Natural killer cell (primary cell): ENCODE data around the gene CFD. TPM values are rescaled to one million over a fixed set of nuclear protein-coding genes. Genes with fewer than 3 reads are reported as not detected.

Experiments used
- ATAC-seq, 3 donors: fragments of 150-1000 bp in 2 of 3; fragments of 200-7000 bp in 1 of 3; cut with Tn5 transposase; 1 replicate in 1 of 3; 2 replicates in 2 of 3; pipeline ENCODE4 v1.10.0; 2021; ENCODE audit warnings: mild to moderate bottlenecking in 2 of 3, moderate library complexity in 2 of 3
- DNase-seq, 2 donors: peaks; one replicate each; pipeline versions ENCODE4 v3.0.0 to v3.0.0-alpha.2; 2013 to 2021; ENCODE audit warnings: mixed read lengths in 1 of 2
- H3K27ac ChIP-seq: one replicate; pipeline ENCODE4 v1.5.1; 2013; ENCODE audit warnings: mild to moderate bottlenecking, low read length
- H3K27me3 ChIP-seq: one replicate; pipeline ENCODE4 v1.6.1; 2013; ENCODE audit warnings: low read length; ENCODE audit not compliant: control insufficient read depth, insufficient read depth
- H3K36me3 ChIP-seq: one replicate; pipeline ENCODE4 v1.6.1; 2013; ENCODE audit warnings: low read length; ENCODE audit not compliant: control insufficient read depth, insufficient read depth
- H3K4me1 ChIP-seq: one replicate; pipeline ENCODE4 v1.6.1; 2013; ENCODE audit warnings: low read length; ENCODE audit not compliant: control insufficient read depth, insufficient read depth
- H3K4me3 ChIP-seq: one replicate; pipeline ENCODE4 v1.5.1; 2013; ENCODE audit warnings: low read length
- H3K9me3 ChIP-seq: one replicate; pipeline ENCODE4 v1.6.1; 2013; ENCODE audit warnings: low read length; ENCODE audit not compliant: control insufficient read depth, insufficient read depth
- H3K27ac Mint-ChIP-seq, 2 donors: one replicate each; pipeline ENCODE4 v1.8.0; 2022; ENCODE audit warnings: mild to moderate bottlenecking in 2 of 2, mixed read lengths in 2 of 2, moderate library complexity in 1 of 2
- H3K27me3 Mint-ChIP-seq, 2 donors: one replicate each; pipeline ENCODE4 v1.8.0; 2022; ENCODE audit warnings: low read depth in 2 of 2, mixed read lengths in 2 of 2
- H3K36me3 Mint-ChIP-seq: one replicate; pipeline ENCODE4 v1.8.0; 2022; ENCODE audit warnings: mixed read lengths
- H3K4me1 Mint-ChIP-seq, 2 donors: one replicate each; pipeline ENCODE4 v1.8.0; 2022; ENCODE audit warnings: mixed read lengths in 2 of 2
- H3K4me3 Mint-ChIP-seq: one replicate; pipeline ENCODE4 v1.8.0; 2022; ENCODE audit warnings: mild to moderate bottlenecking, moderate library complexity, mixed read lengths
- H3K9me3 Mint-ChIP-seq, 2 donors: one replicate each; pipeline ENCODE4 v1.8.0; 2022; ENCODE audit warnings: mixed read lengths in 2 of 2
- WGBS: methylation state at CpG from one replicate; pipeline ENCODE4 v1.1.7; 2013; ENCODE audit warnings: missing lambda C conversion rate; ENCODE audit not compliant: insufficient coverage; 5-methylcytosine and 5-hydroxymethylcytosine counted together
- intact Hi-C: fragments of 100-400 bp; cut with micrococcal nuclease; formaldehyde crosslinking; loops from one replicate; pipeline ENCODE4 v1.14.2; 2022
- total RNA-seq, 4 donors: library from RNA; stranded (reverse); fragments of 120-200 nt in 1 of 4; gene quantifications; one replicate each; pipeline versions ENCODE4 v1.2.3 to v1.2.4, GENCODE V29; 2013 to 2022
- TF ChIP-seq, protein P1 (sequence below): fragments of 200-600 bp; IDR thresholded peaks from one replicate; pipeline ENCODE4 v1.8.0; 2022; ENCODE audit warnings: antibody characterized with exemption

CFD gene
- total RNA-seq, 3 donors from 2014 or later (not counting 1 experiment from before 2014, with no cell fraction given) = 2.9 to 47.5 (median 10.4) TPM

DNA sequence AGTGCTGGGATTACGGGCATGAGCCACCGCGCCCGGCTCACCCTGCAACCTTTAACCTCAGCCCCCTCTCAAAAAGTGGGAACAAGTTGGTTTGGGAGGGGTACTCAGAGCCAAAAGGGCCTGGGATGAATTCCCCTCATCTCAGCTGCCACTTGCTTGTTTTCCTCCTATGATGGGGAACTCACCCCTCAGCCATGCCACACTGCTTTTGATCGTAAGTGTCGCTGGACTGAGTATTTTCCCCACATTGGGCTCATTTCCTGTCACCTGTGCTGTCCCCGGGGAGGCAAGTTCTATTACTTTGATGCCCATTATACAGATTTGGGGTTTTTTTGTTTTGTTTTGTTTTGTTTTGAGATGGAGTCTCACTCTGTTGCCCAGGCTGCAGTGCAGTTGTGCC lies 47.0 kb downstream of the CFD start:
- TF ChIP-seq, protein P1, sequence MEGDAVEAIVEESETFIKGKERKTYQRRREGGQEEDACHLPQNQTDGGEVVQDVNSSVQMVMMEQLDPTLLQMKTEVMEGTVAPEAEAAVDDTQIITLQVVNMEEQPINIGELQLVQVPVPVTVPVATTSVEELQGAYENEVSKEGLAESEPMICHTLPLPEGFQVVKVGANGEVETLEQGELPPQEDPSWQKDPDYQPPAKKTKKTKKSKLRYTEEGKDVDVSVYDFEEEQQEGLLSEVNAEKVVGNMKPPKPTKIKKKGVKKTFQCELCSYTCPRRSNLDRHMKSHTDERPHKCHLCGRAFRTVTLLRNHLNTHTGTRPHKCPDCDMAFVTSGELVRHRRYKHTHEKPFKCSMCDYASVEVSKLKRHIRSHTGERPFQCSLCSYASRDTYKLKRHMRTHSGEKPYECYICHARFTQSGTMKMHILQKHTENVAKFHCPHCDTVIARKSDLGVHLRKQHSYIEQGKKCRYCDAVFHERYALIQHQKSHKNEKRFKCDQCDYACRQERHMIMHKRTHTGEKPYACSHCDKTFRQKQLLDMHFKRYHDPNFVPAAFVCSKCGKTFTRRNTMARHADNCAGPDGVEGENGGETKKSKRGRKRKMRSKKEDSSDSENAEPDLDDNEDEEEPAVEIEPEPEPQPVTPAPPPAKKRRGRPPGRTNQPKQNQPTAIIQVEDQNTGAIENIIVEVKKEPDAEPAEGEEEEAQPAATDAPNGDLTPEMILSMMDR = no peak
- peaks cover 12 to 20% of the 10 kb centered on the region in 2 donors for H3K4me1 Mint-ChIP-seq
- DNase-seq (peak in 1 of 2 donors; percentile 64), ATAC-seq (no peak)
- no peaks in the 10 kb centered on the region for H3K27me3 Mint-ChIP-seq
- H3K4me3 Mint-ChIP-seq = no peak overlapping the region
- Histone ChIP-seq H3K36me3 (peaks cover 6% of the 10 kb centered on the region), H3K4me3 (no peak overlapping the region), H3K4me1 (peaks cover 62% of the 10 kb centered on the region), H3K27me3 (no peaks in the 10 kb centered on the region), H3K9me3 (no peaks in the 10 kb centered on the region), H3K27ac (peak overlapping the region; percentile 69)
- 92% methylated on average over 6 of the region's 7 CpGs for WGBS
- H3K36me3 Mint-ChIP-seq = no peaks in the 10 kb centered on the region
- intact Hi-C loops = no loop called here
- peak overlapping the region; percentile 36 to 38 for H3K27ac Mint-ChIP-seq
- no peaks in the 10 kb centered on the region for H3K9me3 Mint-ChIP-seq

DNA sequence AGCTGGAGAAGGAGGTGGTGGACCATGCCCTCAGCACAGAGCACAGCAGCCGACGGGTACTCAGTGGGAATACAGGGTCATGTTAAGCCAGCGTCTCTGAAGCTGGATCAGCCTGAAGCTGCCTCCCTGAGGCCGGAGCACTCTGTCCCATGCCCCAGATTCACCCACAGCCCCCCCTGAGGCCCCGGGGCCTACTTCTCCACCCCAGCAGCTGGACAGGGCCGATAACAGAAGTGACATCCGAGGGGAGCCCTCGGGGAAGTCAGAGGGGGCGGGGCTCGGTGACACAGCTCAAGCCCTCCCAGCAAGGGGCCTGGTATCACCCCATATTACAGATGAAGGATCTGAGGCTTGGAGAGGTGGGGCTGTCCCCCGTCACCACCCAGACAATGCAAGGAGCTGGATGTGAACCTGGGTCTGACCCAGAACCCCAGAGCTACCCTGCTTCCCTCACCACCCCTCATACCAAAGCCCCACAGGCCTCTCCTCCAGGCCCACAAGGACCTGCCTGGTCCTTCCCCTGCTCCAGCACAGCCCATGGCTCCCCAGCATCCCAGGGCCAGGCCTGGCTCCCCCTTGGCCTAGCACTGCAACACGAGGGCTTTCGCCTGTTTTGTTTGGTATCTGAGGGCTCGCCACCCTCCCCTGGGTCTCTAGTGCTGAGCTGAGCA lies 47.9 kb downstream of the CFD start:
- peaks cover 57% of the 10 kb centered on the region for H3K4me1 ChIP-seq
- H3K9me3 ChIP-seq = no peaks in the 10 kb centered on the region
- no peaks in the 10 kb centered on the region for H3K36me3 ChIP-seq
- intact Hi-C loops = no loop called here
- Mint-ChIP-seq H3K4me1 (peaks cover 12 to 20% of the 10 kb centered on the region in 2 donors), H3K9me3 (no peaks in the 10 kb centered on the region), H3K36me3 (no peaks in the 10 kb centered on the region), H3K4me3 (peak overlapping the region; percentile 4), H3K27me3 (no peaks in the 10 kb centered on the region), H3K27ac (peak overlapping the region; percentile 41 to 99)
- peak overlapping the region; percentile 69 for H3K27ac ChIP-seq
- H3K4me3 ChIP-seq = no peak overlapping the region
- DNase-seq = peak in 1 of 2 donors; percentile 51
- 57% methylated on average over 14 of the region's 14 CpGs for WGBS
- ATAC-seq = peak in 1 of 3 donors; percentile 59
- H3K27me3 ChIP-seq = no peaks in the 10 kb centered on the region
- TF ChIP-seq, protein P1 = no peak

DNA sequence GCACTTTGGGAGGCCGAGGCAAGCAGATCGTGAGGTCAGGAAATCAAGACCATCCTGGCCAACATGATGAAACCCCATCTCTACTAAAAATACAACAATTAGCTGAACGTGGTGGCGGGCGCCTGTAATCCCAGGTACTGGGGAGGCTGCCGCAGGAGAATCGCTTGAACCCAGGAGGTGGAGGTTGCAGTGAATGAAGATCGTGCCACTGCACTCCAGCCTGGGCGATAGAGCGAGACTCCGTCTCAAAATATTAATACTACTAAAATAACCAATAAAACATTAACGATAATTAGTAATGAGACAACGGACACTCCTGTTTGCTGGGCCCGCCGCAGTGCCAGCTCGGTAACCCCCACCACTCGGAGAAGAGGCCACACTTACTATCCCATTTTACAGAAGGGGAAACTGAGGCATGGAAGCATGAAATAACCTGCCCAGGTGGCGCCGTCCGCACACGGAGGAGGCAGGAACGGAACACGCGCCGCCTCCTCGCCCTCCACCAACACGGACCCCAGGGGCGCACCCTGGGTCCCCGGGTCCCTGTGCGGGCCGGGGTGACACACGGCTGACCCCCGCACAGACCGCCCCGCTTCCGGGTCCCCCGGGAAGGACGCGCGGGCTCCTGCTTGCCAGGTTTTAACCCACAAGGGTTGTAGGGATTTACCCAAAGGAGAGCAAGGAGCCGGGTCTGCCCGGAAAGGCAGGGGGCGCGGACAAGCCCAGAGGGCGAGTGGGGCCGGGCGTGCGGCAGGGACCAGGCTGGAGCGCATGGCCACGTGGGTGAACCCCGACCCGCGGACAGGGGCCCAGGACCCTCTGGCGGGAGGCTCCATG lies 52.0 kb downstream of the CFD start:
- Histone ChIP-seq H3K9me3 (no peaks in the 10 kb centered on the region), H3K4me1 (peaks cover 57% of the 10 kb centered on the region), H3K4me3 (no peak overlapping the region), H3K27ac (peak overlapping the region; percentile 30), H3K27me3 (peaks cover 4% of the 10 kb centered on the region), H3K36me3 (no peaks in the 10 kb centered on the region)
- Mint-ChIP-seq H3K4me1 (peaks cover 12 to 20% of the 10 kb centered on the region in 2 donors), H3K36me3 (no peaks in the 10 kb centered on the region), H3K9me3 (no peaks in the 10 kb centered on the region), H3K27ac (peak overlapping the region; percentile 52 to 98), H3K4me3 (peak overlapping the region; percentile 75), H3K27me3 (peaks cover 0 to 6% of the 10 kb centered on the region in 2 donors)
- WGBS = 92% methylated on average over 48 of the region's 54 CpGs
- TF ChIP-seq, protein P1 = no peak
- no peak for DNase-seq
- intact Hi-C loops = no loop called here
- no peak for ATAC-seq
